ENCODE data around the gene PIGB. TPM values are rescaled to one million over a fixed set of nuclear protein-coding genes. Genes with fewer than 3 reads are reported as not detected.

PIGB gene
- total and polyA plus RNA-seq, 2 of the 8 experiments (the other 6 are each of a cell fraction or from before 2014, with no cell fraction given): 4.3 to 11.7 TPM

GRCh38 chr15:55283379-55284147 is 35.5 kb upstream of the PIGB start:
- no peak for DNase-seq (ENCODE audit: low read depth in 1 of 2, low spot score in 2 of 2)
- Histone ChIP-seq H3K23me2 (ENCODE audit: low read depth, low read length) (no peaks in the 10 kb centered on the region), H3K27me3 (replicated peaks in 1 of 4; ENCODE audit: control insufficient read depth in 3 of 4, extremely low read depth in 1 of 4, insufficient read depth in 3 of 4, low read length in 3 of 4) (no peaks in the 10 kb centered on the region; a peak in 1 of 7 replicates), H2AFZ (ENCODE audit: low read length) (no peak overlapping the region), H3K79me2 (ENCODE audit: control insufficient read depth in 1 of 2, insufficient read depth in 2 of 2, low read length in 2 of 2) (no peaks in the 10 kb centered on the region), H3K23ac (ENCODE audit: insufficient read length) (no peak overlapping the region), H2BK15ac (ENCODE audit: low read length) (no peak overlapping the region), H3K36me3 (ENCODE audit: control insufficient read depth in 2 of 4, insufficient read depth in 4 of 4, low read length in 3 of 4) (no peaks in the 10 kb centered on the region), H3K4me2 (ENCODE audit: insufficient read depth in 1 of 2, low read depth in 2 of 2, low read length in 2 of 2) (no peak overlapping the region), H3K79me1 (ENCODE audit: low read depth, low read length) (no peaks in the 10 kb centered on the region), H2BK20ac (ENCODE audit: low read length) (no peak overlapping the region), H4K91ac (replicated peaks; ENCODE audit: insufficient read length, low read length) (no peak overlapping the region), H3K56ac (replicated peaks; ENCODE audit: insufficient read length, low read depth, low read length) (no peak overlapping the region), H3K9ac (replicated peaks in 1 of 4; ENCODE audit: extremely low read depth in 1 of 4, low read depth in 3 of 4, low read length in 3 of 4) (no peak overlapping the region), H3K18ac (ENCODE audit: extremely low read depth, low read length) (no peak overlapping the region), H3K4me1 (replicated peaks in 1 of 4; ENCODE audit: control insufficient read depth in 3 of 4, insufficient read depth in 4 of 4, low read length in 3 of 4) (no peaks in the 10 kb centered on the region), H4K20me1 (replicated peaks in 1 of 2; ENCODE audit: control insufficient read depth in 1 of 2, insufficient read depth in 2 of 2, low read length in 2 of 2) (no peaks in the 10 kb centered on the region), H2BK12ac (ENCODE audit: low read depth, low read length) (no peak overlapping the region), H2BK120ac (replicated peaks; ENCODE audit: low read depth, low read length) (no peak overlapping the region), H4K5ac (ENCODE audit: insufficient read length, low read depth, low read length) (no peak overlapping the region), H3K9me3 (ENCODE audit: insufficient read depth in 2 of 2, low read depth in 1 of 2, low read length in 1 of 2) (no peaks in the 10 kb centered on the region), H3K27ac (ENCODE audit: low read depth, low read length) (no peak overlapping the region), H3K4ac (replicated peaks; ENCODE audit: insufficient read length, low read depth, low read length) (no peak overlapping the region), H2BK5ac (ENCODE audit: low read depth, low read length) (no peak overlapping the region), H3K14ac (ENCODE audit: insufficient read length) (no peak overlapping the region), H3K4me3 (ENCODE audit: extremely low read depth in 1 of 4, insufficient read depth in 2 of 4, low read depth in 3 of 4, low read length in 4 of 4) (no peak overlapping the region), H4K8ac (ENCODE audit: extremely low read depth, insufficient read depth, low read length) (no peak overlapping the region), H2AK5ac (ENCODE audit: low read depth, low read length) (no peak overlapping the region)
- WGBS, 2 experiments (ENCODE audit: extremely low coverage in 1 of 2, insufficient coverage in 1 of 2, insufficient read length in 1 of 2, insufficient replicate concordance in 2 of 2, low coverage in 1 of 2, low lambda C conversion rate in 2 of 2, missing lambda C conversion rate in 1 of 2): 91% methylated on average over 6 of the region's 6 CpGs; no CpG with 5 or more reads in 1 of the 2 experiments
- ChIA-PET CTCF (ENCODE audit: partially characterized antibody) (no interaction called here), POLR2A (ENCODE audit: partially characterized antibody) (no interaction called here)
- FAIRE-seq: no peak
- TF ChIP-seq CBX8 (IDR thresholded peaks at IDR 0.05; ENCODE audit: borderline replicate concordance, low read depth, low read length) (no peak), TAF1 (IDR thresholded peaks at IDR 0.05; ENCODE audit: low read depth, low read length) (no peak), EZH2 (IDR thresholded peaks at IDR 0.05; ENCODE audit: low read depth, low read length, severe bottlenecking) (no peak)

All from H1 (cell line).